SH-SY5Y (cell line): ENCODE data around the gene STK40.

Experiments
- GATA2 ChIP-seq: IDR thresholded peaks from 2 replicates; pipeline ENCODE4 v1.6.1; 2011; ENCODE audit warnings: mild to moderate bottlenecking, low read depth, low read length
- GATA3 ChIP-seq: IDR thresholded peaks from 2 replicates; pipeline ENCODE4 v1.6.1; 2011; ENCODE audit warnings: low read depth, mild to moderate bottlenecking, low read length, moderate library complexity

- TF ChIP-seq GATA3, result no peak
- TF ChIP-seq GATA2, result no peak
Measured at GRCh38 chr1:36358514-36359084, 27.1 kb downstream of the STK40 start.
